ENCODE measurements around the gene HNRNPF. TPM values are rescaled to one million over a fixed set of nuclear protein-coding genes. Genes with fewer than 3 reads are reported as not detected.

HNRNPF gene
- total RNA-seq, 1 experiment from 2014 or later: 423 TPM

- peak overlapping the region; percentile 53 for H3K27ac Mint-ChIP-seq (ENCODE audit: unreplicated experiment)
These were observed 21.9 kb downstream of the HNRNPF start for GRCh38 chr10:43386981-43387677.

DNA sequence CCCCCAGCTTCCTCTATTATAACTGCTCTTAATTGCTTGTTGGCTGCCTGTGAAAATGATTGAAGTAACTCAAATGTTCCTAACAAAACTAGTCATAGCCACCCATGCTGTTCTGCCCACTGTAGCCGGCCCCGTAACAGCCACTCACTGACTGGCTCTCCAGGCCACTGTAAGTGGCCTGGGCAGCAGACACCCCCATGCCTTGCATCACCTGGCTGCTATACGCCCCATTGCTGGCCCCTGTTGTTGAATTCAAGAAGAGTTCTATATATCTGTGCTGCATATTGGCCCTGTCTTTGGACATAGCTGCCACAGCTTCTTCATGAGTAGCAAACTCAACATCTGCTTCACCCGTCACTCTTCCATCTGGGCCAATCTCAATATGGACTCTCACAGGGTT lies 22.4 kb downstream of the HNRNPF start:
- ChIA-PET CTCF (no interaction called here), POLR2A (no interaction called here)
- peak overlapping the region; percentile 21 for H3K27ac Mint-ChIP-seq (ENCODE audit: unreplicated experiment)

More at GRCh38 chr10:43386981-43387677, 21.9 kb downstream of the HNRNPF start:
- ChIA-PET POLR2A (no interaction called here), CTCF (no interaction called here)
- Mint-ChIP-seq H3K4me3 (ENCODE audit: unreplicated experiment) (no peak overlapping the region), H3K36me3 (ENCODE audit: insufficient read depth, unreplicated experiment) (peaks cover 98% of the 10 kb centered on the region), H3K27me3 (ENCODE audit: insufficient read depth, unreplicated experiment) (no peaks in the 10 kb centered on the region), H3K4me1 (ENCODE audit: low read depth, unreplicated experiment) (peaks cover 60% of the 10 kb centered on the region), H3K9me3 (ENCODE audit: unreplicated experiment) (no peaks in the 10 kb centered on the region)
- H3K9me3 ChIP-seq: no peaks in the 10 kb centered on the region
- peaks cover 37% of the 10 kb centered on the region for H3K4me1 ChIP-seq
- H3K4me3 ChIP-seq (ENCODE audit: low read depth, low read length): no peak overlapping the region
- intact Hi-C loops (cut with micrococcal nuclease; ENCODE audit: unreplicated experiment): no loop called here
- peaks cover 21% of the 10 kb centered on the region for H3K36me3 ChIP-seq (ENCODE audit: control insufficient read depth, insufficient read depth, low read length)
- TSS peak; percentile 18 for BruUV-seq (replicated peaks)
- no peak for DNase-seq
- TF ChIP-seq CTCF (IDR thresholded peaks at IDR 0.05; ENCODE audit: insufficient read depth in 1 of 2, low read depth in 1 of 2, low read length in 1 of 2, severe bottlenecking in 1 of 2, unreplicated experiment in 1 of 2): no peak
- H3K27me3 ChIP-seq (replicated peaks; ENCODE audit: control insufficient read depth, insufficient read depth, low read length): no peaks in the 10 kb centered on the region

GRCh38 chr10:43385412-43386004 lies 23.5 kb downstream of the HNRNPF start:
- intact Hi-C loops (cut with micrococcal nuclease; ENCODE audit: unreplicated experiment): no loop called here
- no peaks in the 10 kb centered on the region for H3K27me3 ChIP-seq (replicated peaks; ENCODE audit: control insufficient read depth, insufficient read depth, low read length)
- no peak for TF ChIP-seq CTCF (IDR thresholded peaks at IDR 0.05; ENCODE audit: insufficient read depth in 1 of 2, low read depth in 1 of 2, low read length in 1 of 2, severe bottlenecking in 1 of 2, unreplicated experiment in 1 of 2)
- H3K27me3 Mint-ChIP-seq (ENCODE audit: insufficient read depth, unreplicated experiment): no peaks in the 10 kb centered on the region
- no peak overlapping the region for H3K4me3 ChIP-seq (ENCODE audit: low read depth, low read length)
- peaks cover 89% of the 10 kb centered on the region for H3K36me3 Mint-ChIP-seq (ENCODE audit: insufficient read depth, unreplicated experiment)
- peaks cover 29% of the 10 kb centered on the region for H3K4me1 ChIP-seq
- POLR2A ChIA-PET: interaction anchor here (0.6 kb wide), 1 partner anchor 12 kb away, joined by 4 read pairs; no protein-coding TSS in a partner anchor
- DNase-seq: no peak
- H3K4me3 Mint-ChIP-seq (ENCODE audit: unreplicated experiment): no peak overlapping the region
- no peaks in the 10 kb centered on the region for H3K9me3 Mint-ChIP-seq (ENCODE audit: unreplicated experiment)
- CTCF ChIA-PET: no interaction called here
- no peaks in the 10 kb centered on the region for H3K9me3 ChIP-seq
- peaks cover 56% of the 10 kb centered on the region for H3K4me1 Mint-ChIP-seq (ENCODE audit: low read depth, unreplicated experiment)
- peaks cover 17% of the 10 kb centered on the region for H3K36me3 ChIP-seq (ENCODE audit: control insufficient read depth, insufficient read depth, low read length)
- no TSS peak for BruUV-seq (replicated peaks)
- no peak overlapping the region for H3K27ac Mint-ChIP-seq (ENCODE audit: unreplicated experiment)

More for the DNA sequence above, 22.4 kb downstream of the HNRNPF start:
- Mint-ChIP-seq H3K36me3 (ENCODE audit: insufficient read depth, unreplicated experiment) (peaks cover 93% of the 10 kb centered on the region), H3K9me3 (ENCODE audit: unreplicated experiment) (no peaks in the 10 kb centered on the region), H3K27me3 (ENCODE audit: insufficient read depth, unreplicated experiment) (no peaks in the 10 kb centered on the region), H3K4me1 (ENCODE audit: low read depth, unreplicated experiment) (peaks cover 55% of the 10 kb centered on the region), H3K4me3 (ENCODE audit: unreplicated experiment) (no peak overlapping the region)
- Histone ChIP-seq H3K9me3 (no peaks in the 10 kb centered on the region), H3K36me3 (ENCODE audit: control insufficient read depth, insufficient read depth, low read length) (peaks cover 19% of the 10 kb centered on the region), H3K4me1 (peaks cover 31% of the 10 kb centered on the region), H3K27me3 (replicated peaks; ENCODE audit: control insufficient read depth, insufficient read depth, low read length) (no peaks in the 10 kb centered on the region), H3K4me3 (ENCODE audit: low read depth, low read length) (no peak overlapping the region)
- no peak for DNase-seq
- TF ChIP-seq CTCF (IDR thresholded peaks at IDR 0.05; ENCODE audit: insufficient read depth in 1 of 2, low read depth in 1 of 2, low read length in 1 of 2, severe bottlenecking in 1 of 2, unreplicated experiment in 1 of 2): no peak
- intact Hi-C loops (cut with micrococcal nuclease; ENCODE audit: unreplicated experiment): no loop called here
- BruUV-seq (replicated peaks): no TSS peak
